ENCODE results near the gene C10orf90. TPM values are rescaled to one million over a fixed set of nuclear protein-coding genes. Genes with fewer than 3 reads are reported as not detected.

C10orf90 gene
- total RNA-seq, 1 donor from 2014 or later: under 0.01 TPM

- H3K9me3 ChIP-seq (ENCODE audit: control insufficient read depth in 3 of 3, low read length in 3 of 3): no peaks in the 10 kb centered on the region
- no peaks in the 10 kb centered on the region for H3K4me1 ChIP-seq (ENCODE audit: control insufficient read depth in 3 of 3, insufficient read depth in 3 of 3, low read length in 3 of 3)
- no peak overlapping the region for H3K9ac ChIP-seq (ENCODE audit: low read depth in 1 of 3, low read length in 3 of 3)
- H3K27me3 ChIP-seq (ENCODE audit: control insufficient read depth in 3 of 3, insufficient read depth in 3 of 3, low read length in 3 of 3): no peaks in the 10 kb centered on the region
- no peaks in the 10 kb centered on the region for H3K36me3 ChIP-seq (ENCODE audit: control insufficient read depth in 3 of 3, insufficient read depth in 3 of 3, low read length in 3 of 3)
- no peak overlapping the region for H3K4me3 ChIP-seq (ENCODE audit: low read length in 3 of 3)
- H3K27ac ChIP-seq (ENCODE audit: low read depth, low read length): no peak overlapping the region
Observed at GRCh38 chr10:126504063-126504760, 166.3 kb downstream of the C10orf90 start.

- Histone ChIP-seq H3K9ac (ENCODE audit: low read depth in 1 of 3, low read length in 3 of 3) (no peak overlapping the region), H3K27ac (ENCODE audit: low read depth, low read length) (no peak overlapping the region), H3K27me3 (ENCODE audit: control insufficient read depth in 3 of 3, insufficient read depth in 3 of 3, low read length in 3 of 3) (no peaks in the 10 kb centered on the region), H3K4me3 (ENCODE audit: low read length in 3 of 3) (no peak overlapping the region), H3K9me3 (ENCODE audit: control insufficient read depth in 3 of 3, low read length in 3 of 3) (no peaks in the 10 kb centered on the region), H3K4me1 (ENCODE audit: control insufficient read depth in 3 of 3, insufficient read depth in 3 of 3, low read length in 3 of 3) (no peaks in the 10 kb centered on the region), H3K36me3 (ENCODE audit: control insufficient read depth in 3 of 3, insufficient read depth in 3 of 3, low read length in 3 of 3) (no peaks in the 10 kb centered on the region)
Observed at GRCh38 chr10:126503392-126504062, 167.0 kb downstream of the C10orf90 start.

- no peaks in the 10 kb centered on the region for H3K27me3 ChIP-seq (ENCODE audit: control insufficient read depth in 3 of 3, insufficient read depth in 3 of 3, low read length in 3 of 3)
- H3K9ac ChIP-seq (ENCODE audit: low read depth in 1 of 3, low read length in 3 of 3): no peak overlapping the region
- no peaks in the 10 kb centered on the region for H3K36me3 ChIP-seq (ENCODE audit: control insufficient read depth in 3 of 3, insufficient read depth in 3 of 3, low read length in 3 of 3)
Observed at GRCh38 chr10:126502441-126502840, 168.1 kb downstream of the C10orf90 start.

DNA sequence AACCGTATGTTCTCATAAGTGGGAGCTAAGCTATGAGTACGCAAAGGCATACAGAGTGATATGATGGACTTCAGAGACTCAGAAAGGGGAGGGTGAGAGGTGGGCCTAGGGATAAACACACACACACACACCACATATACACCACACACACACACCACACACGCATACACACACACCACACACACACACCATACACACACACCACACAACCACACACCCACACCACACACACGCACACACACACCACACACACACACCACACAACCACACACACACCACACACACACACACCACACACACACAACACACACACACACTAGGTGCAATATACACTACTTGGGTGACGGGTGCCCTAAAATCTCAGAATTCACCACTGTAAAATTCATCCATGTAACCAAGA lies 168.7 kb downstream of the C10orf90 start:
- Histone ChIP-seq H3K27me3 (ENCODE audit: control insufficient read depth in 3 of 3, insufficient read depth in 3 of 3, low read length in 3 of 3) (no peaks in the 10 kb centered on the region), H3K4me3 (ENCODE audit: low read length in 3 of 3) (no peak overlapping the region), H3K36me3 (ENCODE audit: control insufficient read depth in 3 of 3, insufficient read depth in 3 of 3, low read length in 3 of 3) (no peaks in the 10 kb centered on the region), H3K9me3 (ENCODE audit: control insufficient read depth in 3 of 3, low read length in 3 of 3) (no peaks in the 10 kb centered on the region), H3K9ac (ENCODE audit: low read depth in 1 of 3, low read length in 3 of 3) (no peak overlapping the region), H3K27ac (ENCODE audit: low read depth, low read length) (no peak overlapping the region), H3K4me1 (ENCODE audit: control insufficient read depth in 3 of 3, insufficient read depth in 3 of 3, low read length in 3 of 3) (no peaks in the 10 kb centered on the region)

More at GRCh38 chr10:126502441-126502840, 168.1 kb downstream of the C10orf90 start:
- Histone ChIP-seq H3K4me1 (ENCODE audit: control insufficient read depth in 3 of 3, insufficient read depth in 3 of 3, low read length in 3 of 3) (no peaks in the 10 kb centered on the region), H3K9me3 (ENCODE audit: control insufficient read depth in 3 of 3, low read length in 3 of 3) (no peaks in the 10 kb centered on the region), H3K27ac (ENCODE audit: low read depth, low read length) (no peak overlapping the region), H3K4me3 (ENCODE audit: low read length in 3 of 3) (no peak overlapping the region)

- H3K4me3 ChIP-seq (ENCODE audit: low read length in 3 of 3): no peak overlapping the region
- no peaks in the 10 kb centered on the region for H3K9me3 ChIP-seq (ENCODE audit: control insufficient read depth in 3 of 3, low read length in 3 of 3)
- H3K27ac ChIP-seq (ENCODE audit: low read depth, low read length): no peak overlapping the region
- H3K4me1 ChIP-seq (ENCODE audit: control insufficient read depth in 3 of 3, insufficient read depth in 3 of 3, low read length in 3 of 3): no peaks in the 10 kb centered on the region
- H3K27me3 ChIP-seq (ENCODE audit: control insufficient read depth in 3 of 3, insufficient read depth in 3 of 3, low read length in 3 of 3): no peaks in the 10 kb centered on the region
- H3K36me3 ChIP-seq (ENCODE audit: control insufficient read depth in 3 of 3, insufficient read depth in 3 of 3, low read length in 3 of 3): no peaks in the 10 kb centered on the region
- no peak overlapping the region for H3K9ac ChIP-seq (ENCODE audit: low read depth in 1 of 3, low read length in 3 of 3)
Observed at GRCh38 chr10:126500866-126501265, 169.6 kb downstream of the C10orf90 start.

DNA sequence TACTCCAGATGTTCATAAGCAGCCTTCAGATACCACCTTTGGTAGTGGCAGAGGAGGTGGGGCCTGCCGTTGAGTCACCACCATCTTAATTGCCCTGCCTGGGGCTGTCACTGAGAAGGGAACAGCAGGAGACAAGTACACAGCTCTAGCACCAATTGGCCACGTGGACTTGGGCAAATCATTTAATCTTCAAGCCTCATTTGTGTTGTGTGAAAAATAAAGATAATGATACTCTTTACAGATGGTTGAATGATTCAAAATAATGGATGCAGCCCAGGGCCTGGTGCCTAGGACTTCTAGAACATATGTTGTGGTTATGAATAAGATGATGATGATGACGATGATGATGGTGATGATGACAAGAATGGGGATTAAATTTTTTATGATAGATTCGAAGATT lies 170.3 kb downstream of the C10orf90 start:
- Histone ChIP-seq H3K4me3 (ENCODE audit: low read length in 3 of 3) (no peak overlapping the region), H3K36me3 (ENCODE audit: control insufficient read depth in 3 of 3, insufficient read depth in 3 of 3, low read length in 3 of 3) (no peaks in the 10 kb centered on the region), H3K27ac (ENCODE audit: low read depth, low read length) (no peak overlapping the region), H3K4me1 (ENCODE audit: control insufficient read depth in 3 of 3, insufficient read depth in 3 of 3, low read length in 3 of 3) (no peaks in the 10 kb centered on the region), H3K9ac (ENCODE audit: low read depth in 1 of 3, low read length in 3 of 3) (no peak overlapping the region), H3K9me3 (ENCODE audit: control insufficient read depth in 3 of 3, low read length in 3 of 3) (no peaks in the 10 kb centered on the region), H3K27me3 (ENCODE audit: control insufficient read depth in 3 of 3, insufficient read depth in 3 of 3, low read length in 3 of 3) (no peaks in the 10 kb centered on the region)

GRCh38 chr10:126499744-126500143 lies 170.7 kb downstream of the C10orf90 start:
- Histone ChIP-seq H3K27me3 (ENCODE audit: control insufficient read depth in 3 of 3, insufficient read depth in 3 of 3, low read length in 3 of 3) (no peaks in the 10 kb centered on the region), H3K27ac (ENCODE audit: low read depth, low read length) (no peak overlapping the region), H3K36me3 (ENCODE audit: control insufficient read depth in 3 of 3, insufficient read depth in 3 of 3, low read length in 3 of 3) (no peaks in the 10 kb centered on the region), H3K9ac (ENCODE audit: low read depth in 1 of 3, low read length in 3 of 3) (no peak overlapping the region), H3K4me3 (ENCODE audit: low read length in 3 of 3) (no peak overlapping the region), H3K4me1 (ENCODE audit: control insufficient read depth in 3 of 3, insufficient read depth in 3 of 3, low read length in 3 of 3) (no peaks in the 10 kb centered on the region), H3K9me3 (ENCODE audit: control insufficient read depth in 3 of 3, low read length in 3 of 3) (no peaks in the 10 kb centered on the region)

DNA sequence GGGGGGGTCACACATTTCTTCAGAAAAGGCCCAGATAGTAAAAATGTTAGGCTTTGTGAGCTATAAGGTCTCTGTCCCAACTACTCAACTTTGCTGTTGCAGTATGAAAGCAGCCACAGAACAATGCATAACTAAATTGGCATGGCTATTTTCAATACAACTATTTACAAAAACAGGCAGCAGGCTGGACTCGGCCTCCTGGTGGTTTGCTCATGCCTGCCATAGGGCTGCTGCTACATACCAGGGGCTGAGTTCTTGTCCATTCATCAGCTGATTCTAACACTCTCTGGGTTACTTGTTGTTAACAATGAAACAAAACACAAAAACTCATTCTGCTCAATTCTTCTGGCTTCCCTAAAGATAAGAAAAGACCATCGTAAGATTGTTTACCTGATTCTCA lies 172.8 kb downstream of the C10orf90 start:
- no peaks in the 10 kb centered on the region for H3K9me3 ChIP-seq (ENCODE audit: control insufficient read depth in 3 of 3, low read length in 3 of 3)
- H3K27ac ChIP-seq (ENCODE audit: low read depth, low read length): no peak overlapping the region
- no peaks in the 10 kb centered on the region for H3K4me1 ChIP-seq (ENCODE audit: control insufficient read depth in 3 of 3, insufficient read depth in 3 of 3, low read length in 3 of 3)
- no peaks in the 10 kb centered on the region for H3K36me3 ChIP-seq (ENCODE audit: control insufficient read depth in 3 of 3, insufficient read depth in 3 of 3, low read length in 3 of 3)
- no peaks in the 10 kb centered on the region for H3K27me3 ChIP-seq (ENCODE audit: control insufficient read depth in 3 of 3, insufficient read depth in 3 of 3, low read length in 3 of 3)
- H3K4me3 ChIP-seq (ENCODE audit: low read length in 3 of 3): no peak overlapping the region
- no peak overlapping the region for H3K9ac ChIP-seq (ENCODE audit: low read depth in 1 of 3, low read length in 3 of 3)

- Histone ChIP-seq H3K9ac (ENCODE audit: low read depth in 1 of 3, low read length in 3 of 3) (no peak overlapping the region), H3K4me1 (ENCODE audit: control insufficient read depth in 3 of 3, insufficient read depth in 3 of 3, low read length in 3 of 3) (no peaks in the 10 kb centered on the region), H3K4me3 (ENCODE audit: low read length in 3 of 3) (no peak overlapping the region), H3K27ac (ENCODE audit: low read depth, low read length) (no peak overlapping the region), H3K9me3 (ENCODE audit: control insufficient read depth in 3 of 3, low read length in 3 of 3) (no peaks in the 10 kb centered on the region), H3K27me3 (ENCODE audit: control insufficient read depth in 3 of 3, insufficient read depth in 3 of 3, low read length in 3 of 3) (no peaks in the 10 kb centered on the region), H3K36me3 (ENCODE audit: control insufficient read depth in 3 of 3, insufficient read depth in 3 of 3, low read length in 3 of 3) (no peaks in the 10 kb centered on the region)
Observed at GRCh38 chr10:126496771-126497545, 173.5 kb downstream of the C10orf90 start.

DNA sequence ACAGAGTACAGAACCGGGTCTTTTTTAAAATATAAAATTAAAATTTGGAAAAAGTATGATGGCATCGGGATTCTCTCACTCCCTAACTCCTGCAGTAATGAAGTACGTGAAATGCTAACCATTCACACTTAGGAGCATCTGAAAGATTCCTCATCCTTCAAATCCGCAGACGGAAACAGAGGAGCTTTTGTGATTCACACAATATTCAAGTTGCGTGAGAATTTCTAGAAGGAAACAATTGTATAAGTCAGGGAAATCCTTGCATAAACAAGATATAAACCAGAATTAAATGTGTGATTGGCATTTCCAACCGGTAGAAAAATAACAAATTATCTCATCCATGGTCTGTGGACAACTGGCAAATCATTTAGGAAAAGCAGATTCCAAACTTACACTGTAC lies 179.0 kb downstream of the C10orf90 start:
- H3K9ac ChIP-seq (ENCODE audit: low read depth in 1 of 3, low read length in 3 of 3): no peak overlapping the region
- no peak overlapping the region for H3K27ac ChIP-seq (ENCODE audit: low read depth, low read length)
- H3K27me3 ChIP-seq (ENCODE audit: control insufficient read depth in 3 of 3, insufficient read depth in 3 of 3, low read length in 3 of 3): no peaks in the 10 kb centered on the region
- no peaks in the 10 kb centered on the region for H3K4me1 ChIP-seq (ENCODE audit: control insufficient read depth in 3 of 3, insufficient read depth in 3 of 3, low read length in 3 of 3)
- peaks cover 0 to 2% (median 2%) of the 10 kb centered on the region in 3 donors for H3K9me3 ChIP-seq (ENCODE audit: control insufficient read depth in 3 of 3, low read length in 3 of 3)
- H3K4me3 ChIP-seq (ENCODE audit: low read length in 3 of 3): no peak overlapping the region
- no peaks in the 10 kb centered on the region for H3K36me3 ChIP-seq (ENCODE audit: control insufficient read depth in 3 of 3, insufficient read depth in 3 of 3, low read length in 3 of 3)

Data from skeletal muscle tissue (tissue), 4 donors.